Astrocyte of the cerebellum (primary cell): ENCODE results near the gene CCDC85C.

Source experiments
- DNase-seq: peaks from one replicate; pipeline ENCODE4 v3.0.0-alpha.2; 2011; ENCODE audit warnings: low read depth
- H3K4me3 ChIP-seq: 2 replicates; pipeline ENCODE4 v1.5.1; 2011; ENCODE audit warnings: mild to moderate bottlenecking, low read depth, low read length, moderate library complexity
- CTCF ChIP-seq: IDR thresholded peaks from 2 replicates; pipeline ENCODE4 v1.5.1; 2012; ENCODE audit warnings: low read length, low read depth, moderate library complexity, mild to moderate bottlenecking; ENCODE audit errors: missing control alignments
- in situ Hi-C: cut with HindIII; loops from 2 replicates; pipeline ENCODE4 v1.10.0; 2017; ENCODE audit warnings: low sequenced_read_pairs

CCDC85C gene

GRCh38 chr14:99573436-99574098 lies 30.4 kb downstream of the CCDC85C start:
- no peak for TF ChIP-seq CTCF
- in situ Hi-C loops = no loop called here
- H3K4me3 ChIP-seq = no peak overlapping the region
- no peak for DNase-seq

DNA sequence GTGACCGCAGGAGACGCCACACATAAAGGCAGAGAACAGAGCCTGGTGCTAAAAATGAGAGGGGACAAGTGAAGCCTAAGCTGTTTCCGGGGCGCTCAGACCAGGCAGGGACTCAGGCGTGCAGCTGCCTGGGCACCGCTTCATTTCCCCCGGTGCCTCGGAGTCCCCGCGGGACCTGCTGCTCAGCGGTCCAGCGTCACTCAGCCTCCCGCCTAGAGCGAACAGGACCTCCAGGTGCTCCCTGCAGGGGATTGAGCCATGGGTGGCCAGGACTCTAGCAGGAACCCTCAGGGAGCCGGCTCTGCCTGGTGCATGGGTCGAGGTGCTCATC lies 31.0 kb downstream of the CCDC85C start:
- no peak for TF ChIP-seq CTCF
- no peak overlapping the region for H3K4me3 ChIP-seq
- in situ Hi-C loops = no loop called here
- no peak for DNase-seq

DNA sequence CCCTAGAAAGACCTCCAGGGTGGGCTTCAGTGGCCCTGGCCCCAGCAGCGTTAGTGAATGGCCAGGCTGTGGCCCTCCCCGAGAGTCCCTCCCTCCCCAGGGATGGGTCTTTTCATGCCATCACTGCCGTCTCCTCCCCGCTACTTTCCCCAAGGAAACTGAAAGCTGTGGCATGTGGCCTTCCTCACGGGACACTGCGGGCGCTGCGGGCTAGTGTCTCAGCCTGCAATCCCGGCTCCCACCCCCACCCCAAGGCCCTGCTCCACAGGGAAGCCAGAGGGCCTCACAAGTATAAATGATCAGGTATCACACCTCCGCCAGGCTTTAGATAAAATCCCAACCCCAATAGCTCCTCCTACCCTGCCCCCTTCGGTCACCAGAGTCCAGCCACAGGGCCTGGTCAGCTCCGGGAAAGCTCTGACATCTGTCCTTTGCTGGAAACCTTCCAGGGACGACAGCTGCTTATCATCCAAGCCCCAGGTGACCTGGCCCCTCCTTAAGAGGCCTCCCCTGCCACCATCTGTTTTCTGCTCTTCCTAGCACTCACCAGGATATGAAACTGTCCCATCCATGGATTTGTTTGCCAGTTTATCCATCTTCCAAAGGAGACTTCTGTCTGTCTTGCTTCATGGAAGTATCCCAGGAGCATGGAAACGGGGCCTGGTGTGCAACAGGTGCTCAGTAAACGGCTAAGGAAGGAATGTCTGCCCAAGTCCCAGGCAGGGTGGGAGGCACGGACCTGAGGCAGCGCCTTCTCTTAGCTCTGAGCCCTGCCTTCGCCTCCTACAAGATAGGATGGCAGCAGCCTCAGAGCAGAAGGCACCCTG lies 31.6 kb downstream of the CCDC85C start:
- H3K4me3 ChIP-seq = no peak overlapping the region
- DNase-seq = no peak
- no peak for TF ChIP-seq CTCF
- in situ Hi-C loops = no loop called here

- H3K4me3 ChIP-seq = no peak overlapping the region
- in situ Hi-C loops = no loop called here
- no peak for TF ChIP-seq CTCF
- no peak for DNase-seq
Observed at GRCh38 chr14:99571303-99571986, 32.6 kb downstream of the CCDC85C start.

DNA sequence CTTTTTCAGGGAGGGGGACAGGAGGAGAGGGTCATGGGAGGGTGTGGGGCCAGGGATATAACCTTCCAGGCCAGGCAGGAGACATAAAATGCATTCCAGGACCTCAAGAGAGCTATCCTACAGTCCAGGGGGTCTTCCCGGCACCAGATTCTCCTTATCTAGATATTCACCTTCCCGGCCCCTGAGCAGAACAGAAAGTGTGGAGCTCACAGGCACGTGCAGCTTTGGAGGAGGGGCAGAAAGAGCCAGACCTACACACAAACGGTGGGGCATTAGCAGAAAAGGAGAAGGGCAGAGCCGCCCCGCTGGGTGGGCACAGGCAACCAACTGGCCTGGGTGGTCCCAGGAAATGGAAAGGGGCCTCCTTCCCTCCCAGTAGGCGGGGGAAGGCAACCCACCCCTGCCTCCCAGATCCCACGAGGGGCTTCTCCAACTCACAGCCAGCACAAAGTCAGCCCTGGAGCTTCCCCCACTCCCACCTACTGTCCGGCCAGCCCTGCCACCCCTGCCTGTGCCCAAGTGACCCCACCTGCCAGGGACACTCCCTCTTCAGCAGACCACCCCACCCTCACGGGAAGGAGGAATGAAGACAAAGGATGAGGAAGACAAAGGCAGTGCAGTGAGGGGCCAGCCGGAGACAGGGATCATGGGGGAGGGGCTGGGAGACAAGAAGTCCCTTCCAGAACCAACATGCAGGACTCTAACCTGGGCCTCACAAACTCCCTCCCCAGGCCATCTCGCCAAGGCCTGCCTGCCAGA lies 33.3 kb downstream of the CCDC85C start:
- H3K4me3 ChIP-seq = no peak overlapping the region
- no peak for TF ChIP-seq CTCF
- in situ Hi-C loops = no loop called here
- DNase-seq = no peak

- H3K4me3 ChIP-seq = no peak overlapping the region
- in situ Hi-C loops = no loop called here
Observed at GRCh38 chr14:99569725-99570543, 34.1 kb downstream of the CCDC85C start.

More at GRCh38 chr14:99569725-99570543, 34.1 kb downstream of the CCDC85C start:
- TF ChIP-seq CTCF = no peak
- no peak for DNase-seq
